Activated CD8-positive, alpha-beta memory T cell treated with anti-CD3 and anti-CD28 coated beads, Interleukin-2, amount 50 U/mL, for 4 hours (primary cell): ENCODE data around the gene ABCB6.
A peak's percentile ranks its signal among the peaks of the same experiment; 100 is the strongest.

Experiments used
- DNase-seq: peaks from one replicate; pipeline ENCODE4 v3.0.0-alpha.2; 2020

The ABCB6 gene

DNA sequence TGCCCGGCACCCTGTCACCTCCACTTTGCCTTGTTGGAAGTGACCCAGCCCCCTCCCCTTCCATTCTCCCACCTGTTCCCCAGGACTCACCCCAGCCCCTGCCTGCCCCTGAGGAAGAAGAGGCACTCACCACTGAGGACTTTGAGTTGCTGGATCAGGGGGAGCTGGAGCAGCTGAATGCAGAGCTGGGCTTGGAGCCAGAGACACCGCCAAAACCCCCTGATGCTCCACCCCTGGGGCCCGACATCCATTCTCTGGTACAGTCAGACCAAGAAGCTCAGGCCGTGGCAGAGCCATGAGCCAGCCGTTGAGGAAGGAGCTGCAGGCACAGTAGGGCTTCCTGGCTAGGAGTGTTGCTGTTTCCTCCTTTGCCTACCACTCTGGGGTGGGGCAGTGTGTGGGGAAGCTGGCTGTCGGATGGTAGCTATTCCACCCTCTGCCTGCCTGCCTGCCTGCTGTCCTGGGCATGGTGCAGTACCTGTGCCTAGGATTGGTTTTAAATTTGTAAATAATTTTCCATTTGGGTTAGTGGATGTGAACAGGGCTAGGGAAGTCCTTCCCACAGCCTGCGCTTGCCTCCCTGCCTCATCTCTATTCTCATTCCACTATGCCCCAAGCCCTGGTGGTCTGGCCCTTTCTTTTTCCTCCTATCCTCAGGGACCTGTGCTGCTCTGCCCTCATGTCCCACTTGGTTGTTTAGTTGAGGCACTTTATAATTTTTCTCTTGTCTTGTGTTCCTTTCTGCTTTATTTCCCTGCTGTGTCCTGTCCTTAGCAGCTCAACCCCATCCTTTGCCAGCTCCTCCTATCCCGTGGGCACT lies 36.2 kb downstream of the ABCB6 start:
- DNase-seq, result no peak

DNA sequence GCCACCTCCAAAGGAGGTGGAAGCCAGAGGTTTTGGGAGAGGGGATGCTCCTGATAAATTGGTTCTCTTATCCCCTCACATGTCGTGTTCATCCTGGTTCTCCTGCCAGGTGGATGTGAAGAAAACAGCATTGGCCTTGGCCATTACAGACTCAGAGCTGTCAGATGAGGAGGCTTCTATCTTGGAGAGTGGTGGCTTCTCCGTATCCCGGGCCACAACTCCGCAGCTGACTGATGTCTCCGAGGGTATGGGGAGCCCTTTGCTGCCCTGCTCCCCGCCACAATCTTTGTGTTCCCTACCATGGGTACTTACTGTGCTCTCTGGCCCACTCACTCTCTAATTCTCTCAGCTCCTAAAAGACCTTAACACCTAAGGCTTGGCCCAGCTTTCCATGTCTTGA lies 37.2 kb downstream of the ABCB6 start:
- DNase-seq, result no peak

DNA sequence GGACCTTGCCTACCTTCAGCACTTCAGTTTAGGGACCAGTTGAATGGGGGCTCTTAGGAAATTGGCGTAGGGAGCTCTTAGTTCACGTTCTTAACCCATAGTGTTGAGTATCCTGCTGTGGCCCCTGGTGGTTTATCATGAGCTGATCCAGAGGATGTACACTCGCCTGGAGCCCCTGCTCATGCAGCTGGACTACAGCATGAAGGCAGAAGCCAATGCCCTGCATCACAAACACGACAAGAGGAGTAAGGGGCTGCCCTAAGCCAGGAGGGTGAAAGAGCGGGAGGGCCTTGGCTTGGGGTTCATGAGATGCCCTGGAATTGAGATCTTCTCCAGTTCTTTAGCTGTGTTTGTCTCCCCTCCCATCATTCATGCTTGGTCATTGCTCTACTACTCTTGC lies 37.8 kb downstream of the ABCB6 start:
- no peak for DNase-seq

DNA sequence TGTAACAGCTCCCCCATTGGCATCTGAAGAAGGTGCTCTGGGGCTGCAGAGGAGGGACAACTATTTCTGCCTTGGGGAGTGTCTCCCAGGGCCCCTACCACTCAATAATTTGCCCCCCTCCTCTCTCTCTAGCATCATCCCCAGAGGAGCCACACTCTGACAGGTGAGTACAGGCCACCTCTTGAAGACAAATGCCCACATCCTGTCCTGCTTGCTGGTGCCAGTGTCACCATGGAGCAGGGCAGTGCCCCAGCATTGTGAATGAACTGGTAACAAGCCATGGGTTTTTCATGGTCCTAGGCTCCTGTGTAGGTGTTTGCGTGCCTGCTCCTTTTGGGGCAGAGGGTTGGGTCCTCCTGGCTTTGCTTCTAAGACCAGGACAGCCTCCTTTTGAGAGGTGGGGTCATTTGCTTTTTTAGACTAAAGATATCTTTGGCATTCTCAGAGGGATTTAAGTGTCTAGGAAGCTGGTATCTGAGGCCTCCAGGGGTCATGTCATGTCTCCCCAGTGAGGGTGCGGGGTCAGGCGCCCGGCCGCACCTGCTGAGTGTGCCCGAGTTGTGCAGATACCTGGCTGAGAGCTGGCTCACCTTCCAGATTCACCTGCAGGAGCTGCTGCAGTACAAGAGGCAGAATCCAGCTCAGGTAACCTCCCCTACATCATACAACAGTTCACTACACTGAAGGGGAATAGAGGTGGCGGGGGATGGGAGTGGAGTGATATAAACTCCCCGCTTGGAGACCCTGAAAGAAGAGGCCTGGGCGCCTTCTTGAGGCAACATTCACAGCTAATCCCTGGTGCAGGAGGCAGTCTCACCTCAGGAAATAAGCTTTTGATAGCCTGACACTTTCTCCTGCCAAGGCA lies 38.9 kb downstream of the ABCB6 start:
- no peak for DNase-seq

GRCh38 chr2:219178377-219179175 lies 40.2 kb downstream of the ABCB6 start:
- DNase-seq, result peak; percentile 41

- DNase-seq, result peak; percentile 75
These were observed 41.0 kb downstream of the ABCB6 start, which contains the start of gene RETREG2 for GRCh38 chr2:219177552-219178376. Gene RETREG2 (plus strand): TSS chr2:219178275. CDS start chr2:219178353, 78 bp downstream.

GRCh38 chr2:219176818-219177551 lies 41.8 kb downstream of the ABCB6 start, which contains the start of gene CNPPD1:
Gene CNPPD1 (minus strand): TSS chr2:219176925. CDS start chr2:219176828, 97 bp downstream.
- DNase-seq, result peak; percentile 85

DNA sequence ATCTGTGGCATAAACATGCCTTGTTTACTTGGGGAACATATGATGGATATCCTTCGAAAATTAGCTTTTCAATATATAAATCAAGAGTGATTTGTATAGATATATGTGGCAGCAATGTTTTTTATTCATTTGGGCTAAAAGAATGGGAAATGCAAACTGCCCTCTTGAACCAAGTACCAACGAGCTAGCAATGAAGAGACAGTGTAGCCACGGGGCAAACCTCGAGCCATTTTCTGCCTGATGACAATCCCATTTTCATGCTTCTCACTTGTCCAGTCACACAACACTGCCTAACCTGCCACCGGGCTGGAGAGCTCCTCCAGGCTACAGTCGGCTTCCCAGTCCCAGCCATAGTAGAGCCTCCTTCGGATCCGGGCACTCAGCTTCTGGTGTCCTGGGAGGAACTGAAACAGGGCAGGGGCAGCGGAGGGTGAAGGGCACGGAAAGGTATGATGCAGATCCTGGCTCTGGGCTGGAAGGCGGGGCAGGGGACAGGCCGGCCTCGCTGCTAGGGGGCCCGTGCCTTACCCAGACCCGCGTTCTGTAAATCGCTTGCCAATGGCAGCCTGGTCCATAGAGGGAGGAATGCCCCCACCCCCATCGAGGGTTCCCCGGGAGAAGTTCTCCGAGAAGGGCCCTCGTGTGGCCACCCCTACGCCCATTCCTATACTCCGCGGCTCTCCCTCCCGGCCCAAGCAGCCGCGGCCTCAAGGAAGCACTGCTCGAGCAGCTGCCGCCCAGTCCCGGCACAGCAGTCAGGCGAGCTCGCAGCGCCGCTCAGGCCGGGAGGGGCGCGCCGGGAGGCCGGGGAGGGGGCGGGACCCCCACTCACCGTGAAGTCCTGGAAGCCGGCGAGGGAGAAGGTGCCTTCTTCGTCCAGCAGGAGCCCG lies 42.6 kb downstream of the ABCB6 start:
- DNase-seq, result peak; percentile 29

- no peak for DNase-seq
These were observed 43.3 kb downstream of the ABCB6 start for GRCh38 chr2:219175486-219175885.

GRCh38 chr2:219174801-219175200 lies 44.0 kb downstream of the ABCB6 start:
- no peak for DNase-seq

DNA sequence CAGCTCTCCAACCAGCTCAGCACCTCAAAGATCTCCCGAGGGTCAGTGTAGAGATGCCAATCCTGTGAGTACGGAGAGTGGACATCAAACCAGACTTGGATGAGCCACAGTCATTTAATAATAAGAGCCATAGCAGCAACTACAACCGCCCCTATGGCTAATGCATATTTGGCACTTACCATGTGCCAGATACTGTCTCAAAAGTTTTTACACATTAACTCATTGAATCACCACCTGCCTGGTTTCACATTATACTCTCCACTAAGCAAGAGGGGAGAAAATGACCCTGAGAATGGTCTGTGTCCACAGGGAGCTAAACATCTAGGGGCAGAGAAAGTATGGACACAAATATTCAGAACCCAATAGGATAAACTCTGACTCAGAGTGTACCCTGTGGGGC lies 44.6 kb downstream of the ABCB6 start:
- no peak for DNase-seq

DNA sequence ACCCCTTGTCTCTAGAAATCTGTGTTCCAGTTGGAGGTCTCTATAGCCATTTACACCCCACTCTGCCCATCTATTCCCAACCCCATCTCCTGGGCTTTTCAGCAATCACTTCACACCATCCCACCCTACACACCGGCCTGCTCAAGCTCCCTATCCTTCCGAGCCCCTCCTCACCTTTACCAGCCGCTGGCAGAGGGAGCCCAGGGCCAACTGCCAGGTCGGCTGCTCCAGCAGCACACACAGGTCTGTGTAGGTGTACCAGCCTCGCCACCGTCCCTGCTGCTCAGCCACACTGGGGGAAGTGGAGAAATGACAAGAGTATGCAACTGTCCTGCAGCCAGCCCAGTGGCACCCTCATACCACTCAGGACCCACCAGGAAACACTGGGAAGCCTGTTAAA lies 45.6 kb downstream of the ABCB6 start:
- no peak for DNase-seq

GRCh38 chr2:219172231-219173154 lies 46.3 kb downstream of the ABCB6 start:
- DNase-seq, result no peak

GRCh38 chr2:219171231-219171651 lies 47.5 kb downstream of the ABCB6 start:
- no peak for DNase-seq

GRCh38 chr2:219169930-219170654 lies 48.7 kb downstream of the ABCB6 start, which contains the start of gene SLC23A3:
Gene SLC23A3 (minus strand): TSS chr2:219170029. CDS start chr2:219169984, 45 bp downstream.
- DNase-seq, result no peak

- no peak for DNase-seq
These were observed 49.8 kb downstream of the ABCB6 start for GRCh38 chr2:219168932-219169331.

DNA sequence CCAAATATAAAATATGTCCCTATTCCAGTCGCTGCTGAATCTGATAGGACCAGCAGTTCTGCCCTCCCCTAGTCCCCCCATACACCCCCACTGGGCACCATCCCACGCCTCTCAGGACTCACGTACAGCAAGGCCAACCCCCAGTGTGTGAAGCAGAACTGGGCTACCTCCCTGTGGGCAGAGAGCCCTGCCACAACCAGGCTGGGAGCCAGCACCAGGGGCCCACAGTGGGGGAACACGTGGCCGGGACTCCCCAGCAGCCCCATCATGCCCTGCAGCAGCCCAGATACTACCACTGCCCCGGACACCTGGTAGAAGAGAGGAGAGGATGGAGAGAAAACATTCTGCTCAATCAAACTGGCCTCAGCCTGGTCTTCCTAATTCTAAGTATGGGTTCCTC lies 50.2 kb downstream of the ABCB6 start:
- DNase-seq, result no peak

DNA sequence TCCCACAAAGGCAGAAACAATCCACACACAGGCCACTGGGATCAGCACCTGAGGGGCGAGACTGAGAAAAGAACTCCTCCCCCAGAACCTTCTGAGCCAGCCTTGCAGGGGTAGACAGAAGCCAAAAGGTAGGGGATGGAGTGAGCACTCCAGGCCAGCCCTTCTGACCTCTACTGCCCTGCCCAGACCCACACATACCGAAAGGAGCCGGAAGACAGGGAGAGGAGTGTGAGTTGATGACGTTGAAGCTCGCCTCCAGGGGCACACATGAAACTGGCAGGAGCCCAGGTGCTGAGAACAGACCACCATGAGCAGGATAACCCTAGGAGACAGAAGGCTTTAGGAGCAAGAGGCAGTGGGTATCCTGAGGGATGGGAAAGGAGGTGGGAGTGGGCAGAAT lies 50.8 kb downstream of the ABCB6 start:
- DNase-seq, result no peak
